Liver (tissue), 9 donors: Measurements from ENCODE around the gene WEE2. TPM values are rescaled to one million over a fixed set of nuclear protein-coding genes. Genes with fewer than 3 reads are reported as not detected.

Experiments used
- DNase-seq: peaks from one replicate; pipeline ENCODE4 v3.0.0-alpha.2; 2017; ENCODE audit warnings: low spot score
- H3K27ac ChIP-seq, 2 donors: one replicate each; pipeline ENCODE4 v1.7.0; 2013; ENCODE audit warnings: inconsistent platforms in 2 of 2, low read length in 2 of 2, control low read depth in 1 of 2, low read depth in 1 of 2, mild to moderate bottlenecking in 1 of 2
- H3K27me3 ChIP-seq, 4 donors: one replicate each; pipeline versions ENCODE4 v1.6.1 to v1.7.0; 2013; ENCODE audit warnings: low read length in 3 of 4, inconsistent platforms in 1 of 4, mild to moderate bottlenecking in 1 of 4, moderate library complexity in 1 of 4; ENCODE audit not compliant: control insufficient read depth in 4 of 4, insufficient read depth in 4 of 4
- H3K36me3 ChIP-seq, 4 donors: one replicate each; pipeline versions ENCODE4 v1.6.1 to v1.7.0; 2013; ENCODE audit warnings: low read length in 3 of 4, mild to moderate bottlenecking in 3 of 4, low read depth in 1 of 4, moderate library complexity in 1 of 4; ENCODE audit not compliant: control insufficient read depth in 4 of 4, insufficient read depth in 3 of 4
- H3K4me1 ChIP-seq, 4 donors: one replicate each; pipeline versions ENCODE4 v1.6.1 to v1.7.0; 2013; ENCODE audit warnings: low read length in 3 of 4, mild to moderate bottlenecking in 3 of 4, moderate library complexity in 1 of 4; ENCODE audit not compliant: control insufficient read depth in 4 of 4, insufficient read depth in 4 of 4
- H3K4me3 ChIP-seq, 3 donors: one replicate each; pipeline versions ENCODE4 v1.6.1 to v1.7.0; 2013; ENCODE audit warnings: low read length in 3 of 3, control low read depth in 1 of 3, low read depth in 1 of 3, mild to moderate bottlenecking in 1 of 3
- H3K9ac ChIP-seq, 2 donors: one replicate each; pipeline ENCODE4 v1.7.0; 2013; ENCODE audit warnings: low read length in 2 of 2, mild to moderate bottlenecking in 2 of 2, moderate library complexity in 2 of 2, control low read depth in 1 of 2, low read depth in 1 of 2
- H3K9me3 ChIP-seq, 4 donors: one replicate each; pipeline versions ENCODE4 v1.6.1 to v1.7.0; 2013; ENCODE audit warnings: low read length in 3 of 4; ENCODE audit not compliant: control insufficient read depth in 4 of 4
- ATF3 ChIP-seq: IDR thresholded peaks from 2 replicates; pipeline ENCODE4 v1.6.1; 2016; ENCODE audit warnings: antibody characterized with exemption
- CTCF ChIP-seq: fragments of 150-350 bp; IDR thresholded peaks from 2 replicates; pipeline ENCODE4 v1.5.1; 2017; ENCODE audit warnings: improper control_type of control experiment, low read depth, low read length; ENCODE audit not compliant: missing input control
- EGR1 ChIP-seq, 2 donors: IDR thresholded peaks; 2 replicates each; pipeline ENCODE4 v1.6.1; 2016 to 2018; ENCODE audit warnings: antibody characterized with exemption in 2 of 2, low read depth in 2 of 2
- FOXA2 ChIP-seq: IDR thresholded peaks from 2 replicates; pipeline ENCODE4 v1.6.1; 2016; ENCODE audit warnings: antibody characterized with exemption
- GABPA ChIP-seq, 2 donors: IDR thresholded peaks in 1 of 2; conservative IDR thresholded peaks in 1 of 2; 2 replicates each; pipeline ENCODE4 v1.6.1; 2016; ENCODE audit warnings: antibody characterized with exemption in 2 of 2, mild to moderate bottlenecking in 1 of 2, moderate library complexity in 1 of 2
- HNF4A ChIP-seq, 2 donors: conservative IDR thresholded peaks; 2 replicates each; pipeline ENCODE4 v1.6.1; 2016; ENCODE audit warnings: antibody characterized with exemption in 2 of 2, mild to moderate bottlenecking in 2 of 2
- HNF4G ChIP-seq: IDR thresholded peaks from 2 replicates; pipeline ENCODE4 v1.6.1; 2016; ENCODE audit warnings: antibody characterized with exemption
- JUND ChIP-seq, 2 donors: IDR thresholded peaks; 2 replicates each; pipeline ENCODE4 v1.6.1; 2016; ENCODE audit warnings: antibody characterized with exemption in 2 of 2
- MAX ChIP-seq: IDR thresholded peaks from 2 replicates; pipeline ENCODE4 v1.6.1; 2016; ENCODE audit warnings: antibody characterized with exemption
- NR2F2 ChIP-seq: IDR thresholded peaks from 2 replicates; pipeline ENCODE4 v1.6.1; 2016; ENCODE audit warnings: antibody characterized with exemption
- RAD21 ChIP-seq, 2 donors: IDR thresholded peaks; 2 replicates each; pipeline ENCODE4 v1.6.1; 2016; ENCODE audit warnings: antibody characterized with exemption in 2 of 2, mild to moderate bottlenecking in 2 of 2
- REST ChIP-seq: IDR thresholded peaks from 2 replicates; pipeline ENCODE4 v1.6.1; 2016; ENCODE audit warnings: antibody characterized with exemption, mild to moderate bottlenecking
- RXRA ChIP-seq, 2 donors: IDR thresholded peaks; 2 replicates each; pipeline ENCODE4 v1.6.1; 2017 to 2018; ENCODE audit warnings: antibody characterized with exemption in 2 of 2, mild to moderate bottlenecking in 1 of 2
- SP1 ChIP-seq: IDR thresholded peaks from 2 replicates; pipeline ENCODE4 v1.6.1; 2018; ENCODE audit warnings: antibody characterized with exemption, mild to moderate bottlenecking
- TAF1 ChIP-seq: conservative IDR thresholded peaks from 2 replicates; pipeline ENCODE4 v1.6.1; 2016; ENCODE audit warnings: antibody characterized with exemption, mild to moderate bottlenecking
- YY1 ChIP-seq: IDR thresholded peaks from 2 replicates; pipeline ENCODE4 v1.6.1; 2016; ENCODE audit warnings: antibody characterized with exemption, mild to moderate bottlenecking
- ZBTB33 ChIP-seq: IDR thresholded peaks from 2 replicates; pipeline ENCODE4 v1.6.1; 2016; ENCODE audit warnings: antibody characterized with exemption
- WGBS: extraction: QIAGEN DNeasy Blood & Tissue Kit; methylation state at CpG from one replicate; pipeline ENCODE4 v1.1.7; 2013; 5-methylcytosine and 5-hydroxymethylcytosine counted together
- polyA plus RNA-seq, 2 donors: library from polyadenylated mRNA; stranded (reverse) in 1 of 2; unstranded in 1 of 2; fragments of 200-250 nt in 1 of 2; fragments of >200 nt in 1 of 2; fragmentation: Nextera tagmentation in 1 of 2; extraction: Ambion mirVana in 1 of 2; gene quantifications; one replicate each; pipeline versions ENCODE4 v1.2.1 to v1.2.3, GENCODE V29; 2013 to 2015
- total RNA-seq, 2 donors: library from RNA; depleted of rRNA; stranded (reverse); fragments of >200 nt; gene quantifications; one replicate each; pipeline ENCODE4 v1.2.3, GENCODE V29; 2014
- donor health status: healthy.
- donor health status: healthy.
- donor health status: healthy.
- donor health status: healthy.
- donor health status: healthy.

WEE2 gene
- total and polyA plus RNA-seq, 4 donors = not detected

GRCh38 chr7:141666071-141666470 is 42.1 kb upstream of the WEE2 start:
- H3K9me3 ChIP-seq = no peaks in the 10 kb centered on the region
- peaks cover 8 to 18% (median 12%) of the 10 kb centered on the region in 4 donors for H3K36me3 ChIP-seq
- no peak overlapping the region for H3K4me3 ChIP-seq
- no peak overlapping the region for H3K9ac ChIP-seq
- TF ChIP-seq NR2F2 = no peak
- no peak for TF ChIP-seq FOXA2
- no peak for TF ChIP-seq RAD21 (IDR thresholded peaks at IDR 0.05)
- TF ChIP-seq HNF4G = no peak
- TF ChIP-seq REST = no peak
- no peak for TF ChIP-seq HNF4A (conservative IDR thresholded peaks at IDR 0.05)
- TF ChIP-seq ATF3 = no peak
- no peak for TF ChIP-seq MAX
- no peak for TF ChIP-seq RXRA (IDR thresholded peaks at IDR 0.05)
- no peak for TF ChIP-seq JUND (IDR thresholded peaks at IDR 0.05)
- TF ChIP-seq YY1 = no peak
- no peak for TF ChIP-seq GABPA (IDR thresholded peaks at IDR 0.05 in 1 of 2, conservative IDR thresholded peaks at IDR 0.05 in 1 of 2)
- no peak for TF ChIP-seq TAF1
- TF ChIP-seq EGR1 (IDR thresholded peaks at IDR 0.05; ENCODE audit: low read depth in 2 of 2) = no peak
- TF ChIP-seq CTCF = no peak
- no peak for TF ChIP-seq SP1
- no peak for TF ChIP-seq ZBTB33
- no peak for DNase-seq
- H3K4me1 ChIP-seq = peaks cover 11 to 28% (median 17%) of the 10 kb centered on the region in 4 donors
- no peaks in the 10 kb centered on the region for H3K27me3 ChIP-seq
- 94% methylated on average over 4 of the region's 4 CpGs for WGBS
- H3K27ac ChIP-seq = no peak overlapping the region
